ENCODE data around the gene XYLT1. TPM values are rescaled to one million over a fixed set of nuclear protein-coding genes. Genes with fewer than 3 reads are reported as not detected.

The XYLT1 gene
- total RNA-seq, 1 experiment from 2014 or later, result 14.5 TPM

DNA sequence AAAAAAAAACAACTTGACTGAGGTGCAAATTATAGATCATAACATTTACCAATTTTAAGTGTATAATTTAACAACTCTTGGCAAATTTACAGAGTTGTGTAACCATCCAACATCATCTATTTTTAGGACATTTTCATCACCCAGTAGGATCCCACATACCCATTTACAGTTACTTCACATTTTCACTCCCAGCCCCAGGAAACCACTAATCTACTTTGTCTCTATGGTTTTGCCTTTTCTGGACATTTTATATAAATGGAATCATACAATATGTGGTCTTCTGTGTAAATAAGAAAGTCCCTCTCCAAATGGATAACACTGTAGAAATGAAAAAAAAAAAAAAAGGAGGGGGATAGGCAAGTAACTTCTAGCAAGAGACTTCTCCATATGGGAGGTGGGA, 26.1 kb upstream of the XYLT1 start:
- no peak overlapping the region for H3K27ac Mint-ChIP-seq
- no peaks in the 10 kb centered on the region for H3K23me2 ChIP-seq (ENCODE audit: insufficient read length, low read depth, low read length, poor library complexity, severe bottlenecking)
- H4K5ac ChIP-seq (ENCODE audit: insufficient read length, low read depth, low read length), result no peak overlapping the region

More for the DNA sequence above, 26.1 kb upstream of the XYLT1 start:
- no peak overlapping the region for H3K4ac ChIP-seq (ENCODE audit: low read depth, low read length)
- peaks cover 2% of the 10 kb centered on the region; the same call in 1 of the 2 replicates for H3K27me3 Mint-ChIP-seq (ENCODE audit: low read depth)
- H3K36me3 Mint-ChIP-seq (ENCODE audit: insufficient read depth in 1 of 3, low read depth in 3 of 3), result peaks cover 0 to 4% (median 0%) of the 10 kb centered on the region in 3 experiments; a peak in 1 of 7 replicates
- H3K18ac ChIP-seq (ENCODE audit: insufficient read length, low read depth, low read length), result no peak overlapping the region
- H2AFZ ChIP-seq (ENCODE audit: low read length), result no peak overlapping the region
- no peak overlapping the region for H4K91ac ChIP-seq (ENCODE audit: insufficient read length, low read depth, low read length)
- H4K8ac ChIP-seq (replicated peaks; ENCODE audit: insufficient read length, low read depth, low read length), result no peak overlapping the region
- no peak overlapping the region for H2BK20ac ChIP-seq (ENCODE audit: low read depth, low read length, poor library complexity, severe bottlenecking)
- H3K27ac ChIP-seq (ENCODE audit: insufficient read length, low read depth, low read length), result no peak overlapping the region
- H2BK12ac ChIP-seq (ENCODE audit: insufficient read length, low read depth, low read length), result no peak overlapping the region
- no peaks in the 10 kb centered on the region for H3K27me3 ChIP-seq (ENCODE audit: insufficient read depth, low read length)
- no peak overlapping the region for H2AK5ac ChIP-seq (ENCODE audit: insufficient read length, low read length)
- no peaks in the 10 kb centered on the region for H3K79me2 ChIP-seq (ENCODE audit: insufficient read depth, low read length)
- no peaks in the 10 kb centered on the region for H3K4me1 ChIP-seq (ENCODE audit: insufficient read depth, low read length)
- H2BK120ac ChIP-seq (ENCODE audit: low read depth, low read length, poor library complexity, severe bottlenecking), result no peak overlapping the region
- H4K20me1 ChIP-seq (ENCODE audit: control insufficient read depth, insufficient read depth, insufficient read length), result no peaks in the 10 kb centered on the region
- H3K23ac ChIP-seq (ENCODE audit: insufficient read length, low read depth, low read length), result no peak overlapping the region
- no peaks in the 10 kb centered on the region for H3K79me1 ChIP-seq (ENCODE audit: insufficient read depth, low read depth, low read length, poor library complexity, severe bottlenecking)
- no peak overlapping the region for H3K4me3 Mint-ChIP-seq
- no peak overlapping the region for H3K4me2 ChIP-seq (ENCODE audit: insufficient read depth, insufficient read length, low read length)
- H3K9me3 Mint-ChIP-seq, result peaks cover 0 to 8% of the 10 kb centered on the region in 2 experiments; a peak in 3 of 5 replicates
- no peaks in the 10 kb centered on the region for H3K9me3 ChIP-seq (ENCODE audit: control insufficient read depth, low read depth, low read length)
- H3T11ph ChIP-seq (ENCODE audit: low read length), result no peak overlapping the region
- TF ChIP-seq, protein P1, sequence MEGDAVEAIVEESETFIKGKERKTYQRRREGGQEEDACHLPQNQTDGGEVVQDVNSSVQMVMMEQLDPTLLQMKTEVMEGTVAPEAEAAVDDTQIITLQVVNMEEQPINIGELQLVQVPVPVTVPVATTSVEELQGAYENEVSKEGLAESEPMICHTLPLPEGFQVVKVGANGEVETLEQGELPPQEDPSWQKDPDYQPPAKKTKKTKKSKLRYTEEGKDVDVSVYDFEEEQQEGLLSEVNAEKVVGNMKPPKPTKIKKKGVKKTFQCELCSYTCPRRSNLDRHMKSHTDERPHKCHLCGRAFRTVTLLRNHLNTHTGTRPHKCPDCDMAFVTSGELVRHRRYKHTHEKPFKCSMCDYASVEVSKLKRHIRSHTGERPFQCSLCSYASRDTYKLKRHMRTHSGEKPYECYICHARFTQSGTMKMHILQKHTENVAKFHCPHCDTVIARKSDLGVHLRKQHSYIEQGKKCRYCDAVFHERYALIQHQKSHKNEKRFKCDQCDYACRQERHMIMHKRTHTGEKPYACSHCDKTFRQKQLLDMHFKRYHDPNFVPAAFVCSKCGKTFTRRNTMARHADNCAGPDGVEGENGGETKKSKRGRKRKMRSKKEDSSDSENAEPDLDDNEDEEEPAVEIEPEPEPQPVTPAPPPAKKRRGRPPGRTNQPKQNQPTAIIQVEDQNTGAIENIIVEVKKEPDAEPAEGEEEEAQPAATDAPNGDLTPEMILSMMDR (conservative IDR thresholded peaks at IDR 0.05), result no peak
- H3K9ac ChIP-seq (ENCODE audit: extremely low read depth, insufficient read length, low read length), result no peak overlapping the region
- H3K56ac ChIP-seq (ENCODE audit: insufficient read length, low read depth, low read length), result no peak overlapping the region
- no peak overlapping the region for H3K14ac ChIP-seq (ENCODE audit: insufficient read depth, low read length)
- peaks cover 0 to 6% of the 10 kb centered on the region in 2 experiments; a peak in 2 of 4 replicates for H3K4me1 Mint-ChIP-seq
- no peak overlapping the region for H2BK15ac ChIP-seq (ENCODE audit: low read depth, low read length)
- no peak for DNase-seq
- no peak overlapping the region for H2BK5ac ChIP-seq (ENCODE audit: insufficient read length, low read length)

Data from H9 (cell line).